ENCODE measurements around the gene PTCH1. TPM values are rescaled to one million over a fixed set of nuclear protein-coding genes. Genes with fewer than 3 reads are reported as not detected.

Gene PTCH1
- total and polyA plus RNA-seq, 10 of the 15 experiments (the other 5 are each of a cell fraction or from before 2014, with no cell fraction given) = 0.16 to 6.1 (median 2.6) TPM

- TF ChIP-seq MTA2 (IDR thresholded peaks at IDR 0.05; ENCODE audit: low read depth) (no peak), PAX5 (IDR thresholded peaks at IDR 0.05; ENCODE audit: borderline replicate concordance, low read depth, low read length) (no peak), BCL11A (IDR thresholded peaks at IDR 0.05; ENCODE audit: low read depth, low read length) (no peak), MXI1 (IDR thresholded peaks at IDR 0.05; ENCODE audit: low read depth, low read length) (no peak), EGR1 (IDR thresholded peaks at IDR 0.05; ENCODE audit: borderline replicate concordance in 1 of 2, low read depth in 2 of 2, low read length in 2 of 2) (no peak), KAT2A (conservative IDR thresholded peaks at IDR 0.05; ENCODE audit: control insufficient read depth, low read depth, low read length) (no peak)
Measured at GRCh38 chr9:95429096-95429495, 87.7 kb downstream of the PTCH1 start (continued).

- Histone ChIP-seq H3K4me1 (ENCODE audit: control insufficient read depth, insufficient read depth, low read length) (no peaks in the 10 kb centered on the region), H3K4me3 (peak overlapping the region; percentile 80), H3K9me3 (replicated peaks; ENCODE audit: control insufficient read depth, insufficient read depth, low read length) (peaks cover 5% of the 10 kb centered on the region; the same call in 2 of the 3 replicates), H3K79me2 (ENCODE audit: control insufficient read depth, insufficient read depth, low read length) (no peaks in the 10 kb centered on the region), H3K27ac (ENCODE audit: control insufficient read depth, insufficient read depth) (peak overlapping the region; percentile 61), H2AFZ (ENCODE audit: control insufficient read depth, low read depth, low read length) (peak overlapping the region; percentile 49), H3K4me2 (ENCODE audit: control insufficient read depth, insufficient read depth) (peak overlapping the region; percentile 79), H4K20me1 (ENCODE audit: control insufficient read depth, insufficient read depth) (no peaks in the 10 kb centered on the region), H3K9ac (ENCODE audit: control insufficient read depth, insufficient read depth, low read length) (peak overlapping the region; percentile 71), H3K36me3 (ENCODE audit: control insufficient read depth in 2 of 2, insufficient read depth in 2 of 2, low read length in 1 of 2) (no peaks in the 10 kb centered on the region), H3K27me3 (replicated peaks in 1 of 2; ENCODE audit: control insufficient read depth in 2 of 2, insufficient read depth in 2 of 2, low read length in 1 of 2) (no peaks in the 10 kb centered on the region)
- TF ChIP-seq POLR2AphosphoS5 (IDR thresholded peaks at IDR 0.05; ENCODE audit: low read length) (no peak), TAF1 (IDR thresholded peaks at IDR 0.05; ENCODE audit: borderline replicate concordance, low read depth, low read length) (no peak), STAT1 (conservative IDR thresholded peaks at IDR 0.05) (no peak), ATF3 (IDR thresholded peaks at IDR 0.05; ENCODE audit: borderline replicate concordance, extremely low read depth, low read depth, low read length) (no peak)
- DNase-seq (ENCODE audit: low read depth, low spot score) (no peak), ATAC-seq (peak; percentile 65), FAIRE-seq (no peak)
- in situ Hi-C loops (cut with MboI) (no loop called here), intact Hi-C loops (cut with micrococcal nuclease; ENCODE audit: unreplicated experiment) (no loop called here)
- ChIA-PET CTCF (no interaction called here), POLR2A (interaction anchor here (0.5 to 1.4 kb wide), 2 partner anchors 22 to 948 kb away, joined by 3 to 4 read pairs; no protein-coding TSS in a partner anchor), RAD21 (ENCODE audit: unreplicated experiment) (interaction anchor here (0.7 kb wide), 1 partner anchor 75 kb away, joined by 3 read pairs; no protein-coding TSS in a partner anchor), SMC1A (ENCODE audit: uncharacterized antibody, unreplicated experiment) (interaction anchor here (0.8 to 1.3 kb wide), 2 partner anchors 10 to 125 kb away, joined by 3 read pairs; no protein-coding TSS in a partner anchor)
- WGBS (ENCODE audit: insufficient coverage, insufficient replicate concordance, low lambda C conversion rate, missing lambda C conversion rate) = 28% methylated on average over 11 of the region's 11 CpGs
- BruUV-seq (replicated peaks) = TSS peak; percentile 87
Measured at GRCh38 chr9:95425910-95426551, 90.7 kb downstream of the PTCH1 start.

All from GM12878 (cell line).